HEK293 (cell line): Measurements from ENCODE around the gene CHRNA1.

ENCODE experiments used
- CTCF ChIP-seq: fragments of 450-650 bp; formaldehyde crosslinking; IDR thresholded peaks from 2 replicates; pipeline ENCODE4 v1.5.1; 2016; ENCODE audit warnings: missing biosample characterization, missing genetic modification characterization
- KLF10 ChIP-seq: fragments of 450-650 bp; IDR thresholded peaks from 2 replicates; pipeline ENCODE4 v1.5.1; 2018; ENCODE audit warnings: missing biosample characterization, mild to moderate bottlenecking, missing genetic modification characterization
- YY1 ChIP-seq: fragments of 450-650 bp; formaldehyde crosslinking; IDR thresholded peaks from 2 replicates; pipeline ENCODE4 v1.5.1; 2018; ENCODE audit warnings: missing biosample characterization, missing genetic modification characterization
- ZBTB49 ChIP-seq: fragments of 450-650 bp; formaldehyde crosslinking; IDR thresholded peaks from 2 replicates; pipeline ENCODE4 v1.5.1; 2016; ENCODE audit warnings: missing biosample characterization, missing genetic modification characterization, low read depth
- ZBTB6 ChIP-seq: fragments of 450-650 bp; formaldehyde crosslinking; IDR thresholded peaks from 2 replicates; pipeline ENCODE4 v1.5.1; 2017; ENCODE audit warnings: missing biosample characterization, missing genetic modification characterization
- ZBTB7A ChIP-seq: fragments of 450-650 bp; formaldehyde crosslinking; IDR thresholded peaks from 2 replicates; pipeline ENCODE4 v1.5.1; 2016; ENCODE audit warnings: low read depth, missing biosample characterization, missing genetic modification characterization
- ZFP37 ChIP-seq: fragments of 450-650 bp; formaldehyde crosslinking; IDR thresholded peaks from 2 replicates; pipeline ENCODE4 v1.5.1; 2016; ENCODE audit warnings: missing biosample characterization, missing genetic modification characterization
- ZNF23 ChIP-seq: fragments of 450-650 bp; formaldehyde crosslinking; IDR thresholded peaks from 2 replicates; pipeline ENCODE4 v1.5.1; 2016; ENCODE audit warnings: missing biosample characterization, missing genetic modification characterization, borderline replicate concordance
- ZNF362 ChIP-seq: fragments of 450-650 bp; formaldehyde crosslinking; IDR thresholded peaks from 2 replicates; pipeline ENCODE4 v1.5.1; 2016; ENCODE audit warnings: missing biosample characterization, missing genetic modification characterization
- ZNF561 ChIP-seq: fragments of 450-650 bp; IDR thresholded peaks from 2 replicates; pipeline ENCODE4 v1.5.1; 2018; ENCODE audit warnings: missing biosample characterization, missing genetic modification characterization, borderline replicate concordance
- ZNF580 ChIP-seq: fragments of 450-650 bp; formaldehyde crosslinking; IDR thresholded peaks from 2 replicates; pipeline ENCODE4 v1.5.1; 2016; ENCODE audit warnings: missing biosample characterization, missing genetic modification characterization
- ZNF830 ChIP-seq: fragments of 450-650 bp; IDR thresholded peaks from 2 replicates; pipeline ENCODE4 v1.5.0; 2018; ENCODE audit warnings: missing biosample characterization, missing genetic modification characterization, low read depth, mild to moderate bottlenecking, moderate library complexity
- TF ChIP-seq, protein P1 (sequence below): fragments of 450-650 bp; formaldehyde crosslinking; IDR thresholded peaks from 2 replicates; pipeline ENCODE4 v1.5.1; 2016; ENCODE audit warnings: missing biosample characterization, missing genetic modification characterization

- TF ChIP-seq ZBTB6 (tag by site-specific recombination) (no peak), CTCF (no peak), ZNF23 (tag by site-specific recombination) (no peak), ZNF830 (tag by site-specific recombination) (no peak), ZNF561 (tag by site-specific recombination) (no peak), ZNF362 (tag by site-specific recombination) (no peak), YY1 (tag by site-specific recombination) (no peak), ZBTB49 (tag by site-specific recombination) (no peak), ZNF580 (tag by site-specific recombination) (no peak), ZBTB7A (tag by site-specific recombination) (no peak), ZFP37 (tag by site-specific recombination) (no peak), KLF10 (tag by site-specific recombination) (no peak)
- TF ChIP-seq, protein P1, sequence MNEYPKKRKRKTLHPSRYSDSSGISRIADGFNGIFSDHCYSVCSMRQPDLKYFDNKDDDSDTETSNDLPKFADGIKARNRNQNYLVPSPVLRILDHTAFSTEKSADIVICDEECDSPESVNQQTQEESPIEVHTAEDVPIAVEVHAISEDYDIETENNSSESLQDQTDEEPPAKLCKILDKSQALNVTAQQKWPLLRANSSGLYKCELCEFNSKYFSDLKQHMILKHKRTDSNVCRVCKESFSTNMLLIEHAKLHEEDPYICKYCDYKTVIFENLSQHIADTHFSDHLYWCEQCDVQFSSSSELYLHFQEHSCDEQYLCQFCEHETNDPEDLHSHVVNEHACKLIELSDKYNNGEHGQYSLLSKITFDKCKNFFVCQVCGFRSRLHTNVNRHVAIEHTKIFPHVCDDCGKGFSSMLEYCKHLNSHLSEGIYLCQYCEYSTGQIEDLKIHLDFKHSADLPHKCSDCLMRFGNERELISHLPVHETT (tag by site-specific recombination), result no peak
These were observed 64.1 kb downstream of the CHRNA1 start for GRCh38 chr2:174699993-174700766.
